Measurements from ENCODE around the gene MRPS26. TPM values are rescaled to one million over a fixed set of nuclear protein-coding genes. Genes with fewer than 3 reads are reported as not detected.
A peak's percentile ranks its signal among the peaks of the same experiment; 100 is the strongest.

The MRPS26 gene
- total and polyA plus RNA-seq, 2 of the 13 experiments (the other 11 are each of a cell fraction or from before 2014, with no cell fraction given) = 89.8 to 187 TPM

GRCh38 chr20:3047486-3048419, 1.9 kb downstream of the MRPS26 start (continued):
- TF ChIP-seq ZBTB33 (CRISPR knock-in tag; IDR thresholded peaks at IDR 0.05) = peak; percentile 48; the same call in 1 of the 2 replicates
- peak; percentile 19 for TF ChIP-seq RBM22 (optimal IDR thresholded peaks at IDR 0.05; ENCODE audit: low read length)
- TF ChIP-seq JUNB (CRISPR knock-in tag; IDR thresholded peaks at IDR 0.05; ENCODE audit: borderline replicate concordance) = no peak
- TF ChIP-seq ZNF746 (CRISPR knock-in tag; IDR thresholded peaks at IDR 0.05) = no peak
- peak; percentile 39 for TF ChIP-seq SRSF1 (optimal IDR thresholded peaks at IDR 0.05; ENCODE audit: low read depth, low read length)
- TF ChIP-seq ETV5 (CRISPR knock-in tag; IDR thresholded peaks at IDR 0.05; ENCODE audit: borderline replicate concordance) = peak; percentile 34; the same call in 1 of the 2 replicates
- TF ChIP-seq THAP11 (CRISPR knock-in tag; IDR thresholded peaks at IDR 0.05) = peak; percentile 54
- TF ChIP-seq ZBTB38 (CRISPR knock-in tag; IDR thresholded peaks at IDR 0.05) = peak; percentile 56; the same call in 1 of the 2 replicates
- no peak for TF ChIP-seq ZHX1 (CRISPR knock-in tag; IDR thresholded peaks at IDR 0.05; ENCODE audit: low read depth)
- TF ChIP-seq ZNF280B (CRISPR knock-in tag; IDR thresholded peaks at IDR 0.05; ENCODE audit: borderline replicate concordance) = peak; percentile 61; the same call in 1 of the 2 replicates
- TF ChIP-seq ARNTL (CRISPR knock-in tag; IDR thresholded peaks at IDR 0.05) = 0 out of 2 replicates have a peak, but pooled peaks have one; percentile 26
- TF ChIP-seq ZFP82 (CRISPR knock-in tag; IDR thresholded peaks at IDR 0.05; ENCODE audit: borderline replicate concordance) = no peak
- no peak for TF ChIP-seq TBX2 (CRISPR knock-in tag; IDR thresholded peaks at IDR 0.05; ENCODE audit: borderline replicate concordance)
- TF ChIP-seq ZNF282 (IDR thresholded peaks at IDR 0.05; ENCODE audit: partially characterized antibody) = no peak
- TF ChIP-seq MTF1 (CRISPR knock-in tag; IDR thresholded peaks at IDR 0.05) = no peak
